Astrocyte (in vitro differentiated cells and primary cell): ENCODE measurements around the gene IL17C. TPM values are rescaled to one million over a fixed set of nuclear protein-coding genes. Genes with fewer than 3 reads are reported as not detected.

Experiments
- DNase-seq: peaks from one replicate; pipeline ENCODE4 v3.0.0-alpha.2; 2010; ENCODE audit warnings: low read depth
- FAIRE-seq: peaks from 2 replicates; lab custom pipeline; 2011; peaks lifted over from hg19 to GRCh38; lab: Jason Lieb, UNC
- H2AFZ ChIP-seq: 2 replicates; pipeline ENCODE4 v1.6.0; 2012; ENCODE audit warnings: low read depth, low read length, inconsistent platforms
- H3K27ac ChIP-seq: 2 replicates; pipeline ENCODE4 v1.5.1; 2011; ENCODE audit warnings: low read depth, low read length, inconsistent platforms
- H3K27me3 ChIP-seq: 2 replicates; pipeline ENCODE4 v1.6.0; 2011; ENCODE audit warnings: low read length, inconsistent platforms; ENCODE audit not compliant: insufficient read depth
- H3K36me3 ChIP-seq: 2 replicates; pipeline ENCODE4 v1.5.1; 2011; ENCODE audit warnings: low read length, inconsistent platforms; ENCODE audit not compliant: insufficient read depth
- H3K4me1 ChIP-seq: 2 replicates; pipeline ENCODE4 v1.5.1; 2011; ENCODE audit warnings: low read length, inconsistent platforms; ENCODE audit not compliant: insufficient read depth
- H3K4me2 ChIP-seq: 2 replicates; pipeline ENCODE4 v1.6.0; 2012; ENCODE audit warnings: low read length, inconsistent platforms
- H3K4me3 ChIP-seq: 2 replicates; pipeline ENCODE4 v1.5.1; 2011; ENCODE audit warnings: low read depth, mild to moderate bottlenecking, low read length, inconsistent platforms; ENCODE audit not compliant: insufficient read depth
- H3K79me2 ChIP-seq: 2 replicates; pipeline ENCODE4 v1.6.0; 2012; ENCODE audit warnings: mild to moderate bottlenecking, low read length, inconsistent platforms; ENCODE audit not compliant: insufficient read depth
- H3K9ac ChIP-seq: 2 replicates; pipeline ENCODE4 v1.6.0; 2012; ENCODE audit warnings: mild to moderate bottlenecking, low read length, inconsistent platforms
- H3K9me3 ChIP-seq: 2 replicates; pipeline ENCODE4 v1.5.1; 2012; ENCODE audit warnings: low read depth, mild to moderate bottlenecking, low read length, inconsistent platforms; ENCODE audit not compliant: insufficient read depth
- H4K20me1 ChIP-seq: 2 replicates; pipeline ENCODE4 v1.6.0; 2012; ENCODE audit warnings: low read length, inconsistent platforms; ENCODE audit not compliant: insufficient read depth
- H3K27ac Mint-ChIP-seq: one replicate; pipeline ENCODE4 v1.8.0; 2021; ENCODE audit warnings: mild to moderate bottlenecking, mixed read lengths; ENCODE audit not compliant: unreplicated experiment
- H3K27me3 Mint-ChIP-seq: one replicate; pipeline ENCODE4 v1.8.0; 2021; ENCODE audit warnings: low read depth, mixed read lengths; ENCODE audit not compliant: unreplicated experiment
- H3K36me3 Mint-ChIP-seq: one replicate; pipeline ENCODE4 v1.8.0; 2021; ENCODE audit warnings: low read depth, mixed read lengths; ENCODE audit not compliant: unreplicated experiment
- H3K4me1 Mint-ChIP-seq: one replicate; pipeline ENCODE4 v1.8.0; 2021; ENCODE audit warnings: low read depth, mixed read lengths; ENCODE audit not compliant: unreplicated experiment
- H3K4me3 Mint-ChIP-seq: one replicate; pipeline ENCODE4 v1.8.0; 2021; ENCODE audit warnings: mild to moderate bottlenecking, moderate library complexity, mixed read lengths; ENCODE audit not compliant: unreplicated experiment
- H3K9me3 Mint-ChIP-seq: one replicate; pipeline ENCODE4 v1.8.0; 2021; ENCODE audit warnings: mild to moderate bottlenecking, mixed read lengths; ENCODE audit not compliant: unreplicated experiment
- EZH2 ChIP-seq: IDR thresholded peaks from 2 replicates; pipeline ENCODE4 v1.6.1; 2012; ENCODE audit warnings: mild to moderate bottlenecking, low read length, inconsistent platforms; ENCODE audit not compliant: insufficient read depth
- total RNA-seq: library from RNA; stranded (reverse); gene quantifications from 2 replicates; pipeline ENCODE4 v1.2.1, GENCODE V29; 2021
- TF ChIP-seq, protein P1 (sequence below): IDR thresholded peaks from 2 replicates; pipeline ENCODE4 v1.5.1; 2011; ENCODE audit warnings: low read depth, mild to moderate bottlenecking, inconsistent platforms, low read length, moderate library complexity; ENCODE audit not compliant: insufficient read depth

The IL17C gene
- total RNA-seq, 1 donor from 2014 or later, result 0.36 TPM

DNA sequence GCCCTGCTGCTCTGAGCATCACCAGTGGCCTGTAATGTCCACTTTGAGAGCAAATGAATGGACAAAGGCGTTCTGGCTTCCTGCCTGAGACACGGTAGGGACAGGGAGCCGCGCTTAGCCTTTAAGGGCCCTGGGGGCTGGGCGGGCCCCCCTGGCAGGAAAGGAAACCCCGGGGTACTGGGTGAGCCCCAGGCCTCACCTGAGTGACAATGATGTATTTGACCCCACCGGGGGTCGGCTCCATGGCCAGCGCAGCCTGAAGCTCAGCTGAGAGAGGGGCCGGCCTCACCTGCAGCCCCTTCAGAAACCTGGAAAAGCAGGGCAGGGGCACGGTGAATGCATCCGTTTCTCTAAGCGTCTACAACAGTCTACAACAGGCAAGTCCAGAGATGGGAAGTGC lies 14.7 kb downstream of the IL17C start:
- H3K4me3 ChIP-seq, result no peak overlapping the region
- H4K20me1 ChIP-seq, result peaks cover 41% of the 10 kb centered on the region
- FAIRE-seq (no peak), DNase-seq (no peak)
- no peaks in the 10 kb centered on the region for H3K27me3 ChIP-seq
- Mint-ChIP-seq H3K27me3 (no peaks in the 10 kb centered on the region), H3K27ac (no peak overlapping the region), H3K36me3 (peaks cover 2% of the 10 kb centered on the region), H3K9me3 (no peaks in the 10 kb centered on the region), H3K4me3 (no peak overlapping the region), H3K4me1 (peaks cover 4% of the 10 kb centered on the region)
- H2AFZ ChIP-seq, result no peak overlapping the region
- no peaks in the 10 kb centered on the region for H3K9me3 ChIP-seq
- H3K9ac ChIP-seq, result no peak overlapping the region
- no peak overlapping the region for H3K27ac ChIP-seq
- TF ChIP-seq, protein P1, sequence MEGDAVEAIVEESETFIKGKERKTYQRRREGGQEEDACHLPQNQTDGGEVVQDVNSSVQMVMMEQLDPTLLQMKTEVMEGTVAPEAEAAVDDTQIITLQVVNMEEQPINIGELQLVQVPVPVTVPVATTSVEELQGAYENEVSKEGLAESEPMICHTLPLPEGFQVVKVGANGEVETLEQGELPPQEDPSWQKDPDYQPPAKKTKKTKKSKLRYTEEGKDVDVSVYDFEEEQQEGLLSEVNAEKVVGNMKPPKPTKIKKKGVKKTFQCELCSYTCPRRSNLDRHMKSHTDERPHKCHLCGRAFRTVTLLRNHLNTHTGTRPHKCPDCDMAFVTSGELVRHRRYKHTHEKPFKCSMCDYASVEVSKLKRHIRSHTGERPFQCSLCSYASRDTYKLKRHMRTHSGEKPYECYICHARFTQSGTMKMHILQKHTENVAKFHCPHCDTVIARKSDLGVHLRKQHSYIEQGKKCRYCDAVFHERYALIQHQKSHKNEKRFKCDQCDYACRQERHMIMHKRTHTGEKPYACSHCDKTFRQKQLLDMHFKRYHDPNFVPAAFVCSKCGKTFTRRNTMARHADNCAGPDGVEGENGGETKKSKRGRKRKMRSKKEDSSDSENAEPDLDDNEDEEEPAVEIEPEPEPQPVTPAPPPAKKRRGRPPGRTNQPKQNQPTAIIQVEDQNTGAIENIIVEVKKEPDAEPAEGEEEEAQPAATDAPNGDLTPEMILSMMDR, result no peak
- TF ChIP-seq EZH2, result no peak
- peaks cover 12% of the 10 kb centered on the region for H3K4me1 ChIP-seq
- no peaks in the 10 kb centered on the region for H3K36me3 ChIP-seq
- H3K4me2 ChIP-seq, result no peak overlapping the region
- no peaks in the 10 kb centered on the region for H3K79me2 ChIP-seq

DNA sequence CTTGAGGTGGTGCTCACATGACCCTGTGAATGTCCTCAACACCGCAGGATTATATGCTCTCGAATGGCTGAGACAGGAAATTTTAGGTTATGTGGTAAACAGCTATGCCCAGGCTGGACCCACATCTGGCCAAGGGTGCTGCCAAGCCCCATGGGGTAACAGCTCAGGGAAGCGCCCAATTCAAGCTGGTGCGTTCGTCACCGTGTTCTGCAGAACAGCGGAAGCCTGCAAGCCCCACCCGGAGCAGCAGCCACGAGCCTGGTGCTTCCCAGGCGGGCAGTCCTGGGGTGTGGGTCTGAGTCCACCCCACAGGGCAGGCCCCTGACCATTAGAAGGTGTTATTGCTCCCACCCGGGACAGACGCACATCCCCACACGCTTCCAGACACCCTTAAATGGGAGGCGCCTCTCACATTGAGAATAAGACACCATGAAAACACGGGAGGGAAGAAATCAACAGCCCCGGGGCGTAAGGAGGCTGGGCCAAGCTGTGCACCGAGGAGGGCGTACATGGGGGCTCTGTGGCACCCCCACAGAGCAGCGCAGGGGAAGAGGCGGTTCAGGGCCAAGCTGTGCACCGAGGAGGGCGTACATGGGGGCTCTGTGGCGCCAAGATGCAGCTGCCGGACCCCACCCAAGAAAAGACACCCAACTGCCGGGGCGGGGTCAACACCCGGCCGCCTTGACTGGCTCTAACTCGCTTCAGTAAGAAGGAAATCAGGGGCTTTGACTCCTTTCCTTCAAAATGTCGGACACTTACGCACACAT lies 15.4 kb downstream of the IL17C start:
- peaks cover 12% of the 10 kb centered on the region for H3K4me1 ChIP-seq
- H3K4me3 ChIP-seq, result no peak overlapping the region
- FAIRE-seq, result no peak
- DNase-seq, result no peak
- H2AFZ ChIP-seq, result no peak overlapping the region
- no peak overlapping the region for H3K4me2 ChIP-seq
- H3K36me3 ChIP-seq, result no peaks in the 10 kb centered on the region
- H3K36me3 Mint-ChIP-seq, result peaks cover 2% of the 10 kb centered on the region
- no peaks in the 10 kb centered on the region for H3K27me3 Mint-ChIP-seq
- H3K4me1 Mint-ChIP-seq, result peaks cover 4% of the 10 kb centered on the region
- H3K27me3 ChIP-seq, result no peaks in the 10 kb centered on the region
- TF ChIP-seq EZH2, result no peak
- TF ChIP-seq, protein P1, result no peak
- peaks cover 43% of the 10 kb centered on the region for H4K20me1 ChIP-seq
- no peaks in the 10 kb centered on the region for H3K9me3 ChIP-seq
- no peaks in the 10 kb centered on the region for H3K9me3 Mint-ChIP-seq
- H3K27ac Mint-ChIP-seq, result no peak overlapping the region
- H3K9ac ChIP-seq, result no peak overlapping the region
- H3K27ac ChIP-seq, result no peak overlapping the region
- H3K4me3 Mint-ChIP-seq, result no peak overlapping the region
- H3K79me2 ChIP-seq, result peaks cover under 1% of the 10 kb centered on the region

DNA sequence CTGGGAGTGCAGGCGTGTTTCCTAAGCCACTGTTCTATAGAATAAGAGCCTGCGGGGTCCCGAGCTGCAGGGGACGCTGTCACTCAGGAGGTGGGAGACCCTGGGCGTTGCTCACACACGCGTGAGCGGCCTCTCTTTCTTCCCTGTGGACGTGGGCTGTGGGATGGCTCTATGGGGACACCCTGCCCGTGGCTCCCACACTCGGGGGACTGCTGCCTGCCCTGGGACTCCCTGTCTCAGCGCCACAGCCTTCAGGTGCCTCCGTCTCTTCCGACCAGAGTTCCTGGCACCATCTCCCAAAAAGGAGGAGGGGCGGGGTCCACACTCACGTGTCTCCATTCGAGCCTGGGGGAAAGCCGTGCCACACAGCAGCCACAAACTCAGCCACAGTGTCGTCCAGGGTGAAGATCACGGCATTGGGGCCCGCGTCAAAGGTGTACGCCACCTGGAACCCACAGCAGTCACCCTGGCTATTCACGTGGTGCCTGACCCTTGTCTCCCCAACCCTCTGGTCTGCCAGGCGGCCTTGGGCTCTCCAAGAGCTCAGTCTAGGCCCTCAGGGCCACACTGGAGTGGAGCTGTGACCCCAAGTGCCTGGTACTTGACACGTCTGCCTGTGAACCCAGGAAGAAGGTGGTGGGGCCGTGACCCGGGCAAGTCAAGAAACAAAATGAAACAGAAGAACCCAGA lies 16.1 kb downstream of the IL17C start:
- H3K27ac Mint-ChIP-seq, result no peak overlapping the region
- TF ChIP-seq EZH2, result no peak
- TF ChIP-seq, protein P1, result no peak
- no peak overlapping the region for H3K4me2 ChIP-seq
- H3K4me1 Mint-ChIP-seq, result no peaks in the 10 kb centered on the region
- no peak overlapping the region for H3K27ac ChIP-seq
- H3K27me3 ChIP-seq, result no peaks in the 10 kb centered on the region
- H3K36me3 Mint-ChIP-seq, result no peaks in the 10 kb centered on the region
- DNase-seq (no peak), FAIRE-seq (no peak)
- no peaks in the 10 kb centered on the region for H3K9me3 Mint-ChIP-seq
- peaks cover 44% of the 10 kb centered on the region for H4K20me1 ChIP-seq
- no peaks in the 10 kb centered on the region for H3K9me3 ChIP-seq
- H3K4me1 ChIP-seq, result peaks cover 12% of the 10 kb centered on the region
- no peak overlapping the region for H2AFZ ChIP-seq
- no peak overlapping the region for H3K9ac ChIP-seq
- no peak overlapping the region for H3K4me3 Mint-ChIP-seq
- no peaks in the 10 kb centered on the region for H3K27me3 Mint-ChIP-seq
- no peaks in the 10 kb centered on the region for H3K36me3 ChIP-seq
- no peak overlapping the region for H3K4me3 ChIP-seq
- peaks cover 8% of the 10 kb centered on the region for H3K79me2 ChIP-seq
